Measurements from ENCODE around the gene ACO2. TPM values are rescaled to one million over a fixed set of nuclear protein-coding genes. Genes with fewer than 3 reads are reported as not detected.

ACO2 gene
- total RNA-seq, 1 experiment from 2014 or later = 90.5 TPM

GRCh38 chr22:41501209-41501608 is 32.3 kb downstream of the ACO2 start:
- POLR2A ChIA-PET = interaction anchor here (1.1 kb wide), 1 partner anchor 32 kb away, joined by 4 read pairs; the partner anchor contains the start of genes ACO2 and PHF5A

GRCh38 chr22:41504397-41504796 is 35.5 kb downstream of the ACO2 start:
- POLR2A ChIA-PET = no interaction called here
- peaks cover 3% of the 10 kb centered on the region; the same call in 1 of the 2 replicates for H3K4me1 ChIP-seq
- Mint-ChIP-seq H3K27me3 (ENCODE audit: insufficient read depth, unreplicated experiment) (no peaks in the 10 kb centered on the region), H3K27ac (ENCODE audit: unreplicated experiment) (no peak overlapping the region), H3K4me3 (ENCODE audit: unreplicated experiment) (no peak overlapping the region), H3K9me3 (ENCODE audit: unreplicated experiment) (no peaks in the 10 kb centered on the region), H3K36me3 (ENCODE audit: insufficient read depth, unreplicated experiment) (peaks cover 33% of the 10 kb centered on the region), H3K4me1 (ENCODE audit: low read depth, unreplicated experiment) (peaks cover 5% of the 10 kb centered on the region)
- CTCF ChIA-PET = no interaction called here
- no peaks in the 10 kb centered on the region for H3K9me3 ChIP-seq
- intact Hi-C loops (cut with micrococcal nuclease; ENCODE audit: unreplicated experiment) = no loop called here
- H3K4me3 ChIP-seq (ENCODE audit: low read depth, low read length) = no peak overlapping the region
- no TSS peak for BruUV-seq (replicated peaks)
- TF ChIP-seq CTCF (IDR thresholded peaks at IDR 0.05; ENCODE audit: insufficient read depth in 1 of 2, low read depth in 1 of 2, low read length in 1 of 2, severe bottlenecking in 1 of 2, unreplicated experiment in 1 of 2) = no peak
- no peaks in the 10 kb centered on the region for H3K27me3 ChIP-seq (replicated peaks; ENCODE audit: control insufficient read depth, insufficient read depth, low read length)
- no peak for DNase-seq
- H3K36me3 ChIP-seq (ENCODE audit: control insufficient read depth, insufficient read depth, low read length) = peaks cover 4% of the 10 kb centered on the region

More at GRCh38 chr22:41501209-41501608, 32.3 kb downstream of the ACO2 start:
- no peak overlapping the region for H3K4me3 Mint-ChIP-seq (ENCODE audit: unreplicated experiment)
- H3K4me1 Mint-ChIP-seq (ENCODE audit: low read depth, unreplicated experiment) = peaks cover 8% of the 10 kb centered on the region
- TF ChIP-seq CTCF (IDR thresholded peaks at IDR 0.05; ENCODE audit: insufficient read depth in 1 of 2, low read depth in 1 of 2, low read length in 1 of 2, severe bottlenecking in 1 of 2, unreplicated experiment in 1 of 2) = no peak
- peaks cover 32% of the 10 kb centered on the region for H3K36me3 Mint-ChIP-seq (ENCODE audit: insufficient read depth, unreplicated experiment)
- intact Hi-C loops (cut with micrococcal nuclease; ENCODE audit: unreplicated experiment) = no loop called here
- peaks cover 18% of the 10 kb centered on the region for H3K4me1 ChIP-seq
- peaks cover 4% of the 10 kb centered on the region for H3K36me3 ChIP-seq (ENCODE audit: control insufficient read depth, insufficient read depth, low read length)
- no peaks in the 10 kb centered on the region for H3K9me3 Mint-ChIP-seq (ENCODE audit: unreplicated experiment)
- no peaks in the 10 kb centered on the region for H3K9me3 ChIP-seq
- no peak overlapping the region for H3K4me3 ChIP-seq (ENCODE audit: low read depth, low read length)
- BruUV-seq (replicated peaks) = no TSS peak
- H3K27ac Mint-ChIP-seq (ENCODE audit: unreplicated experiment) = no peak overlapping the region
- H3K27me3 ChIP-seq (replicated peaks; ENCODE audit: control insufficient read depth, insufficient read depth, low read length) = no peaks in the 10 kb centered on the region
- CTCF ChIA-PET = interaction anchor here (0.6 to 1.3 kb wide), 4 partner anchors 22 to 97 kb away, joined by 3 to 5 read pairs (median 4); partner anchors contain the start of genes ACO2 and PHF5A
- no peak for DNase-seq
- H3K27me3 Mint-ChIP-seq (ENCODE audit: insufficient read depth, unreplicated experiment) = no peaks in the 10 kb centered on the region

- no peak for TF ChIP-seq CTCF (IDR thresholded peaks at IDR 0.05; ENCODE audit: insufficient read depth in 1 of 2, low read depth in 1 of 2, low read length in 1 of 2, severe bottlenecking in 1 of 2, unreplicated experiment in 1 of 2)
- Mint-ChIP-seq H3K4me1 (ENCODE audit: low read depth, unreplicated experiment) (peaks cover 1% of the 10 kb centered on the region), H3K36me3 (ENCODE audit: insufficient read depth, unreplicated experiment) (peaks cover 31% of the 10 kb centered on the region), H3K27ac (ENCODE audit: unreplicated experiment) (no peak overlapping the region), H3K9me3 (ENCODE audit: unreplicated experiment) (no peaks in the 10 kb centered on the region), H3K27me3 (ENCODE audit: insufficient read depth, unreplicated experiment) (no peaks in the 10 kb centered on the region), H3K4me3 (ENCODE audit: unreplicated experiment) (no peak overlapping the region)
- no peaks in the 10 kb centered on the region for H3K9me3 ChIP-seq
- H3K4me3 ChIP-seq (ENCODE audit: low read depth, low read length) = no peak overlapping the region
- intact Hi-C loops (cut with micrococcal nuclease; ENCODE audit: unreplicated experiment) = no loop called here
- no peaks in the 10 kb centered on the region for H3K4me1 ChIP-seq
- no peaks in the 10 kb centered on the region for H3K27me3 ChIP-seq (replicated peaks; ENCODE audit: control insufficient read depth, insufficient read depth, low read length)
- peaks cover 3% of the 10 kb centered on the region for H3K36me3 ChIP-seq (ENCODE audit: control insufficient read depth, insufficient read depth, low read length)
- POLR2A ChIA-PET = no interaction called here
- no TSS peak for BruUV-seq (replicated peaks)
- DNase-seq = no peak
- CTCF ChIA-PET = no interaction called here
Measured at GRCh38 chr22:41504816-41505215, 35.9 kb downstream of the ACO2 start.
